ENCODE data around the gene PPIL6. TPM values are rescaled to one million over a fixed set of nuclear protein-coding genes. Genes with fewer than 3 reads are reported as not detected.

Gene PPIL6
- total and polyA plus RNA-seq, 2 experiments from 2014 or later, result 2.6 to 2.9 TPM

GRCh38 chr6:109362102-109362884 is 78.1 kb downstream of the PPIL6 start:
- no peaks in the 10 kb centered on the region for H3K27me3 ChIP-seq
- H3K36me3 ChIP-seq (replicated peaks; ENCODE audit: insufficient read depth, low read depth), result no peaks in the 10 kb centered on the region
- no peak for TF ChIP-seq CTCF (IDR thresholded peaks at IDR 0.05; ENCODE audit: poor library complexity)
- TF ChIP-seq EZH2phosphoT487 (IDR thresholded peaks at IDR 0.05; ENCODE audit: low read depth, severe bottlenecking, unreplicated experiment), result no peak
- no peak for TF ChIP-seq EZH2 (IDR thresholded peaks at IDR 0.05; ENCODE audit: borderline replicate concordance)
- H2AFZ ChIP-seq, result no peak overlapping the region
- no peaks in the 10 kb centered on the region for H3K9me3 ChIP-seq (ENCODE audit: low read depth)
- no peak overlapping the region for H3K4me2 ChIP-seq
- H4K20me1 ChIP-seq (ENCODE audit: insufficient read depth, poor library complexity, severe bottlenecking), result peaks cover 4% of the 10 kb centered on the region
- H3K4me3 ChIP-seq, result no peak overlapping the region
- H3K79me2 ChIP-seq, result peaks cover 38% of the 10 kb centered on the region
- 99% methylated on average over 7 of the region's 7 CpGs for WGBS (ENCODE audit: low lambda C conversion rate, missing lambda C conversion rate)
- H3K27ac ChIP-seq, result no peak overlapping the region
- H3K4me1 ChIP-seq (ENCODE audit: insufficient read depth), result no peaks in the 10 kb centered on the region
- DNase-seq (ENCODE audit: low spot score), result no peak
- no peaks in the 10 kb centered on the region for H3K9me2 ChIP-seq (replicated peaks; ENCODE audit: insufficient read depth)

GRCh38 chr6:109360791-109361190 is 79.6 kb downstream of the PPIL6 start:
- Histone ChIP-seq H4K20me1 (ENCODE audit: insufficient read depth, poor library complexity, severe bottlenecking) (peaks cover 4% of the 10 kb centered on the region), H3K27me3 (no peaks in the 10 kb centered on the region), H3K79me2 (peaks cover 24% of the 10 kb centered on the region), H3K9me2 (replicated peaks; ENCODE audit: insufficient read depth) (no peaks in the 10 kb centered on the region), H3K36me3 (replicated peaks; ENCODE audit: insufficient read depth, low read depth) (no peaks in the 10 kb centered on the region), H3K4me3 (no peak overlapping the region), H2AFZ (no peak overlapping the region), H3K4me2 (no peak overlapping the region), H3K27ac (no peak overlapping the region), H3K4me1 (ENCODE audit: insufficient read depth) (no peaks in the 10 kb centered on the region), H3K9me3 (ENCODE audit: low read depth) (peaks cover 4% of the 10 kb centered on the region)
- DNase-seq (ENCODE audit: low spot score), result no peak
- TF ChIP-seq CTCF (IDR thresholded peaks at IDR 0.05; ENCODE audit: poor library complexity) (no peak), EZH2phosphoT487 (IDR thresholded peaks at IDR 0.05; ENCODE audit: low read depth, severe bottlenecking, unreplicated experiment) (no peak), EZH2 (IDR thresholded peaks at IDR 0.05; ENCODE audit: borderline replicate concordance) (no peak)

- 100% methylated on average over 1 of the region's 1 CpG for WGBS (ENCODE audit: low lambda C conversion rate, missing lambda C conversion rate)
These were observed 80.1 kb downstream of the PPIL6 start for GRCh38 chr6:109360281-109360680.

More at GRCh38 chr6:109360281-109360680, 80.1 kb downstream of the PPIL6 start:
- DNase-seq (ENCODE audit: low spot score), result no peak
- TF ChIP-seq EZH2phosphoT487 (IDR thresholded peaks at IDR 0.05; ENCODE audit: low read depth, severe bottlenecking, unreplicated experiment) (no peak), EZH2 (IDR thresholded peaks at IDR 0.05; ENCODE audit: borderline replicate concordance) (no peak), CTCF (IDR thresholded peaks at IDR 0.05; ENCODE audit: poor library complexity) (no peak)
- H2AFZ ChIP-seq, result no peak overlapping the region
- no peak overlapping the region for H3K27ac ChIP-seq
- no peaks in the 10 kb centered on the region for H3K9me2 ChIP-seq (replicated peaks; ENCODE audit: insufficient read depth)
- no peaks in the 10 kb centered on the region for H3K4me1 ChIP-seq (ENCODE audit: insufficient read depth)
- no peak overlapping the region for H3K4me3 ChIP-seq
- H3K36me3 ChIP-seq (replicated peaks; ENCODE audit: insufficient read depth, low read depth), result no peaks in the 10 kb centered on the region
- peaks cover 4% of the 10 kb centered on the region for H4K20me1 ChIP-seq (ENCODE audit: insufficient read depth, poor library complexity, severe bottlenecking)
- no peaks in the 10 kb centered on the region for H3K27me3 ChIP-seq
- peaks cover 4% of the 10 kb centered on the region for H3K9me3 ChIP-seq (ENCODE audit: low read depth)
- no peak overlapping the region for H3K4me2 ChIP-seq
- peaks cover 21% of the 10 kb centered on the region for H3K79me2 ChIP-seq

Measured in hepatocyte (in vitro differentiated cells).